Lung microvascular endothelial cell (primary cell): ENCODE data around the gene NTN4. TPM values are rescaled to one million over a fixed set of nuclear protein-coding genes. Genes with fewer than 3 reads are reported as not detected.
"Not testable (repeated sequence)": the region's sequence is repeated elsewhere in the genome, so short reads cannot be mapped to it uniquely, and the experiment has no call there.

Source experiments
- DNase-seq, 2 donors: peaks; one replicate each; pipeline versions ENCODE4 v3.0.0 to v3.0.0-alpha.2; 2010; ENCODE audit warnings: low read depth in 2 of 2
- total RNA-seq: library from RNA; depleted of rRNA; stranded (reverse); fragments of >200 nt; gene quantifications from 2 replicates; pipeline ENCODE4 v1.2.1, GENCODE V29; 2014

NTN4 gene
- total RNA-seq, 1 donor from 2014 or later: 678 TPM

DNA sequence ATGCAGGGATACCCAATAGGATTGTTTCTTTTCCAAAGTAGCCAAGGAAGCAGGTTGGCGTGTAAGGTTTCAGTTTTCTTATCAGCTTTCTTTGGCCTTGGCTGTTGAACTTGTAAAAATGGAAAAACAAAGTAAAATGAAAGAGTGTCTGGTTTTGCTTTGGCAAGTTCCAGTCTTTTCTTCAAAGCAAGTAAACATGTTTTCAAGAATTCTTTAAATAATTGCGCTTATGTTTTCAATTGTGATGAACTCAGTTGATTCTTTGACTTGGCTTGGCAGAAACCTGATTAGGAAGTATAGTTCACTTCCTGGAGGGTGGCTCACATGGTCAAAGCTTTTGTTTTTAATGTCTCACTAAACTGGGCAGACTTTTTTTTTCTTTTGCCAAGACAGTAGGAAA lies 127.0 kb downstream of the NTN4 start:
- peak; percentile 79 to 97 for DNase-seq

DNA sequence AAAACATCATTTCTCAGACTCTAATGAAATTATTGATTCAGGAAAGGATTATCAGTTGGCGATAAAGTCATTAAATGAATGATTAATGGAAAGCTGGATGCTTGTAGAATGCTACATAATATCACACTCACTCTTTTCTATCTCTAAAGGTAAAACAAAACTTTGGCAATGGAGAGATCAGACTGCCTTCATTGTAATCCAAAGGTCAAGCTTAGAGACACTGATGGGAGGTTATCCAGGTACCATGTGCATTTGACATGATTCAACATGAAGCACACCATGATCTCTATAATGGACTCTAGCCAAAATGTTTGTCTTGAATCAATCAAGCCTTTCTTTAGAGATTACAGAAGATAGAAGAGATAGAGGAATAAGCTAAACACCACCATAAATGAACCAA lies 129.2 kb downstream of the NTN4 start:
- DNase-seq: no peak

DNA sequence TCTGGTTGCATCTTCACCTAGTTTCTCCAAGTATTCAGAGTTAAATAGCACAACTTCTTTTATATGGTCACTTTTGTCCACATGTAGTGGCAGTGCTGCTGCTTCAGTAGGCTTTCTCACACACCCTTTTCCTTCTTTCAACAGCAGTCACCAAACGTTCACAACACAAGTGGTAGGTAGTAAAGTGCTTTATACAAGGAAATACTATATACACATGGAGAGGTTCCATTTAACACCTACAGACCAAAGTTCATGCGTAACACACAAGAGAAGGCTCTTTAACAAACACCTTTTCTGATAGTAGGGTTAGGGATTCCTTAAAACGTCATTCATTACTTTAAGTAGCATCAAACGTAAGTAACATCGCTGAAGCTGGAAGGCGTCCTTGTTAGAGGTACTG lies 132.2 kb downstream of the NTN4 start:
- DNase-seq: no peak

DNA sequence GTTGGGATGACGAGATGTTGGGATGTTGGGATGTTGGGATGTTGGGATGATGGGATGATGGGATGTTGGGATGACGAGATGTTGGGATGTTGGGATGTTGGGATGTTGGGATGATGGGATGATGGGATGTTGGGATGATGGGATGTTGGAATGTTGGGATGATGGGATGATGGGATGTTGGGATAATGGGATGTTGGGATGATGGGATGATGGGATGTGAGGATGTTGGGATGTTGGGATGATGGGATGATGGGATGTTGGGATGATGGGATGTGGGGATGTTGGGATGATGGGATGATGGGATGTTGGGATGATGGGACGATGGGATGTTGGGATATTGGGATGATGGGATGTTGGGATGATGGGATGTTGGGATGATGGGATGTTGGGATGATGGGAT lies 135.9 kb downstream of the NTN4 start:
- DNase-seq: not testable (repeated sequence)

DNA sequence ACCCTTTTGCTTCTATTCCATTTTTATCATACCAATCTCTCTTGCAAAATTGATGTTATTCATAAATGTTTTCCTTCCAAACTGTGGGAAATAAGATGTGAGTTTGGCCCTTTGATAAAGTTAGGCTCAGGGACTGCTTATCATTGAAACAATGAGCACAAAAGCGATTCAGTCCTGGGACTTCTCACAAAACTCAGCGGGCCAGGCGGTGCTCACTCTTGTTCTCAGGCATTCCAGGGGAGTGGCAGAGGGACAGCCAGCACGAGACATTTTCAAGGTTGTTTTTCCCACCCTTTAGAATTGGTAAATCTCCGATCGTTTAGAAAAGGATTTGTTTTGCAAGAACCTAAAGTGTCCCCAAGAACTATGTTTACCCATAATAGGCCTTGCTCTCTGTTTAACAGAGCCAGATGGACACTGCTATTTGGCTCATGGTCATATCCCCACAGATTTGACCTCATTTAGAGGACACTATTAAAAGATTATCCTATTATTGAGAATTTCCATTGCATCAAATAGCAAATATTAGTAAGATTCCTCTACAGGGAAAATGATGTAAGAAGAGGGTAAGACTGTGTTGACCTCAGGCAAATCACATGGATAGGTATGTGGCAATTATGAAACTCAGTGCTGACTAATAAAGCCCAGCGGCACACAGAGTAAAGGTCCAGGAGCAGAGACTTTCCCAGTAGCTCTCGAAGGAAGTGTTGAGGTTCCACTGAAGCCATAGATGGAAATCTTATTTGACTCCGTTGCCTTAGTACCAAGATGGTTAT lies 136.6 kb downstream of the NTN4 start:
- peak; percentile 36 to 44 for DNase-seq

DNA sequence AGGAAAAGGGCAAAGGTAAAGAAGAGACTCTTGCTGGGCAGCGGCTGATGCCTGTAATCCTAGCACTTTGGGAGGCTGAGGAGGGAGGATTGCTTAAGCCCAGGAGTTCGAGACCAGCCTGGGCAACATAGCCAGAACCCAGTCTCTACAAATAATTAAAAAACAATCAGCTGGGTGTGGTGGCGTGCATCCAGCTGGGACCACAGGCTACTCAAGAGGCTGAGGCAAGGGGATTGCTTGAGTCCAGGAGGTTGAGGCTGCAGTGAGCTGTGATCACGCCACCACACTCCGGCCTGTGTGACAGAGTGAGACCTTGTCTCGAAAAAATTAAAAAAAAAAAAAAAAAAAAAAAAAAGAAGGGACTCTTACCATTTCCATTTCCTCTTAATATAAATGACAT lies 138.9 kb downstream of the NTN4 start:
- DNase-seq: no peak

DNA sequence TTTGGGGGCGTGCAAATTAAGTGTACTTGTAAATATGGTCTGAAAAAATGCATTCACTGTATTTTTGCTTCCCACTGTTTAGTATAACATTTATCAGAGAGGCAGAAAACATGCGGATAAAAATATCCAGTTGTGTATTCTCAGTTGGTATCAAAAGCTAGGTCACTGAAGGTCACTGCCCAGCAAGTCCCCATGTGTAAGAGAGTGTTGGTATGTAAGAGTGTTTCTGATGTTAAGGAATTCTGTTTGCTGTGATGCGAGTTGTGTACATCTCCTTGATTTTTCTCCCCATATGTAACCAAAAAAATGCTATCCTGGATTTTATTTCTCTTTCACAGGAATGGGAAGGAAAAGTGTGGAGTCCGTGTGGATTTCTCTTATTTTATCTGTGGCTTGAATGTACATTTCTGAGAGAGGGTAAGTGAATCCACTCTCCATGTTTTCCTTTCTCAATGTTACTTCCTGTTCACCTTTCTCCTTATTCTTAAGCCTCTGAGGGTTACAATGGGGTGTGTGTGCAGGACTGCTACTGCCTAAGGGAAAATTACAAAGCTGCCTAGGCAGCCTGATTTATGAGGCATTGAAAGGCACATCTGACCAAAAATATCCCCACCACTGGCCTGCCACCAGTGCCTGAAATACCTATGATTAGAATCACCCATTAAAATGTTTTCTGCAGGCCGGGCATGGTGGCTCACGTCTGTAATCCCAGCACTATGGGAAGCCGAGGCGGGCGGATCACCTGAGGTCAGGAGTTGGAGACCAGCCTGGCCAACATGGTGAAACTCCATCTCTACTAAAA lies 141.4 kb downstream of the NTN4 start:
- DNase-seq: peak in 1 of 2 donors; percentile 47

DNA sequence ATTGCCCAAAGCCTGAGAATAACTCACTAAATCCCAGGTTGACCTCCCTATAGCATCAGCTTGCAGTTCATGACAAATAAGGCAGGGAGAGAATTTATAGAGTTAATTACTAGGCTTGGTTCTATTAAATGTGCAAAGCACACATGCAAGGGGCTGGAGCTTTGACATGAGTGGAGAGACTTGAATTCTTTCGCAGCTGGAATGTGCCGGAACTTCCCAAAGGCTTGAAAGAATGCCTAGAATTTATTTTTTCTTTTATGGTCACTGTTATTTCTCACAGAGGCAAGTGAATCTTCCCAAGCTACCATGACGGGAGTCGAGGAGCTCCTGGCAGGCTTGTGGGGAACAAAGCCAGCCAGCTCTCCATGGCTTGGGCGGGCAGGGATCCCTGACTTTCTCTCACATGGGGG lies 143.8 kb downstream of the NTN4 start:
- DNase-seq: no peak

DNA sequence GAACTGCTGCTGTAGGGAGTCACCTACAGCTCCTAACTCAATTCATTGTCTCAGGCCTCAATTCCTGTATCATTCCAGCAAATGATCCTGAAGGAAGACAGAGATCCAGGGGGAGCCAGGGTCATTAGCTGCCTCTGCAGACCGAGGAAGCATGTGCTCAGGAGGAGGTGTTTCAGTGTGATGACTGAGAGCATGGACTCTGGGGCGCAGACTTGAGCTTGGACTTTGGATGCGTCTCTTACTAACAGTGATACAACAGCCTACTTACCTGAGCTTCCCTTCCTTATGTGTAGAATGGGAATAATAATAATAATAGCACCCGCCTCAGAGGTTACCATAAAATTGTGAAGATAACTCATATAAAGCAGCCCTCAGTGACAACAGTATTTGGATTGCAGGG lies 147.3 kb downstream of the NTN4 start:
- DNase-seq: no peak

DNA sequence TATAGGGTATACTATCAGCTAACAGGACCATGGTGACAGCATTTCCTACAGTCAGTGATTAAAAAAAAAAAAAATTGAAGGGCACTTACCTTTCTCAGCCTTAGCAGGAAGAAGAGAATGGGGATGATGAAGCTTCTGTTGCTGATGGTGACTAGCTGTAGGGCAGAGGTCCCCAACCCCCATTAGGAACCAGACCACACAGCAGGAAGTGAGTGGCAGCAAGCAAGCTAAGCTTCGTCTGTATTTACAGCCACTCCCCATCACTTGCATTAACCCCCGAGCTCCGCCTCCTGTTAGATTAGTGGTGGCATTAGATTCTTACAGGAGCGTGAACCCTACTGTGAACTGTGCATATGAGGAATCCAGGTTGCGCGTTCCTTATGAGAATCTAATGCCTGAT lies 148.0 kb downstream of the NTN4 start:
- DNase-seq: peak in 1 of 2 donors; percentile 40

DNA sequence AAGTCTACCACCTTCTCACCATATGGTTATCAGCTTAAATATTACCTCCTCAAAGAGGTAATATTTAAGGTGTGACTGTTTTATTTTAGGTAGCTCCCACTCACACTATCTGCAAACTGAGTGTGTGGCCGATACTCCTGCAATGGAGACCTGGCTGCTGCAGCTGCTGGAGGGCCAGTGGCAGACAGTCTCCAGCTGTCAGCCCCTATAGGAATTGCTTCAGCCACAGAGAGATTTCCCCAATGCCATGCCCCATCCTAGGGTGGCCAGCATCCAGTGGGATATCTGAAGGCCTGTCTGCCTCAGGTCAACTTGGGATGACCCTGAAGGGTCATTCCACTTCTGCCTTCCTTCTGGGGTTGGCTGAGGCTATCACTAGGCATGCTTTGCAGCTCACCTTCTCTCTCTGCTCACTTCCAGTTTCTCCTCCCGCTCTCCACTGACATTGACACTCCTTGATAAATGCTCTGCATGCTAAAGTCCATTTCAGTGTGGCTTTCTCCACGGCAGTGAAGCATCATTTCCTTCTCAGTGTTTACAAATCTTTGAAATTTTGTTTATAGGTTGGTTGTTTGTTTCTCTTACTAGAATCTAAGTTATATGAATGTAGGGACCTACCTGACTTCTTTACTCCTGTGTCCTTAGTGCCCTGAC lies 149.1 kb downstream of the NTN4 start:
- no peak for DNase-seq

DNA sequence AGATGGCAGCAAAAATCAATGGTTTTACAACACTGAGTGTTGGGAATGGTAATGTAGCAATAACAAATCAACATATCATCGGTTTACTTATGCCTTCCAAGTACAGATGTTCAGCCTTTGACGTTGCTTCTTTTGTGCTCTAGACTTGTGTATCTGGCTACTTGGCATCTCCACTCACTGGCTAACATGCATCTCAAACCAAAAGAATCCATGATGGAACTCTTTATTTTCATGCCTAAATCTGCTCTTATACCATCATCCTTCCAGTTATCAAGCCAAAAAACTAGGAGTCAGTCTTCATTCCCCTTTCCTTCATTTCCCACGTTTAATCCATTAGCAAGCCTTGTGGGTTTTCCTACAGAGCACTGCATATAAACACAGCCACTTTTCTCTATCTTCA lies 150.0 kb downstream of the NTN4 start:
- DNase-seq: no peak

DNA sequence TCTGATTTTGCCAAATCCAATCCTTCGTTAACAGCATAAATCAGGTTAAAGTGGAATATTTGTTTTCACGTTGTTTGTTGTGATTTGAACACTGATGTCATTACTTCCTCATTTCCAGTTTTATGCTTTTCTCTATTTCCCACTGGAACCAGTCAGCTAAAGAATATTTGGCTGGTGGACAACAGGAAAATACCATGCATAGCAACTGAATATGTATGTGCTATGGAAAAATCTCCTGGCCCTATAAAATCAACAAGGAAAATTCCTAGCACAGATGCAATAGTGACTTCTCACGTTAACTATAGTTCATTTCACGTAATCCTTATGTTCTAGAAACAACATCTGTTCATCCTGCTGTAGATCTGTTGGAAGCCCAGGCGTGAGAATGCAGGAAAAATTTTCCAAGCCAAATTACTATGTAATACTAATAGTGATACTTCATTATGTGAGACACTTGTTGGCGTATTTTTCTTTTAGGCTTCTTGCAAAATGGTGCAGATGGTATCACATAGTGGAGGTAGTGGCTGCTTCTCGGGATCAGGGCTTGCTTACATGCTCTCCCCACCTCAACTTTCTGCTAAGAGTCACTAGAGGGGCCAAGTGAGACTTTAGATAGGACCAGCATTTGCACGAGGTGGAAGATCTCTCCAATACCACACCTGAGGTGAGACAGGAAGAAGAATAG lies 153.0 kb downstream of the NTN4 start:
- peak; percentile 99 for DNase-seq

DNA sequence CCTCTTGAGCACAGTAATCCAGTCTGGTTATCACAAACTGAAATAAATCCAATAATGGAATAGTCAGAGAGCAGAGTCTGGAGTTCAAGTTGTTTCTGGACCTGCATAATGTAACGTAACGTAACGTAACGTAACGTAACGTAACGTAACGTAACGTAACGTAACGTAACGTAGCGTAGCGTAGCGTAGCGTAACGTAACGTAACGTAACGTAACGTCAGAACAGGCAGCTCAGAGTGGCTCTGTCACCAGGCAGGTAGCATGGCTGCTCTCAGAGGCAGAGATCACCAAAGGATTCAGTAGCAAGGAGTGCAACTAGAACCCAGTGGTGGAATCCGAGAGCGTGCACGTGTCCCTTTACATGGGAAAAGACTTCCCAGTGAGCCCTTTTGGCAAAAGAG lies 153.6 kb downstream of the NTN4 start:
- DNase-seq: no peak

DNA sequence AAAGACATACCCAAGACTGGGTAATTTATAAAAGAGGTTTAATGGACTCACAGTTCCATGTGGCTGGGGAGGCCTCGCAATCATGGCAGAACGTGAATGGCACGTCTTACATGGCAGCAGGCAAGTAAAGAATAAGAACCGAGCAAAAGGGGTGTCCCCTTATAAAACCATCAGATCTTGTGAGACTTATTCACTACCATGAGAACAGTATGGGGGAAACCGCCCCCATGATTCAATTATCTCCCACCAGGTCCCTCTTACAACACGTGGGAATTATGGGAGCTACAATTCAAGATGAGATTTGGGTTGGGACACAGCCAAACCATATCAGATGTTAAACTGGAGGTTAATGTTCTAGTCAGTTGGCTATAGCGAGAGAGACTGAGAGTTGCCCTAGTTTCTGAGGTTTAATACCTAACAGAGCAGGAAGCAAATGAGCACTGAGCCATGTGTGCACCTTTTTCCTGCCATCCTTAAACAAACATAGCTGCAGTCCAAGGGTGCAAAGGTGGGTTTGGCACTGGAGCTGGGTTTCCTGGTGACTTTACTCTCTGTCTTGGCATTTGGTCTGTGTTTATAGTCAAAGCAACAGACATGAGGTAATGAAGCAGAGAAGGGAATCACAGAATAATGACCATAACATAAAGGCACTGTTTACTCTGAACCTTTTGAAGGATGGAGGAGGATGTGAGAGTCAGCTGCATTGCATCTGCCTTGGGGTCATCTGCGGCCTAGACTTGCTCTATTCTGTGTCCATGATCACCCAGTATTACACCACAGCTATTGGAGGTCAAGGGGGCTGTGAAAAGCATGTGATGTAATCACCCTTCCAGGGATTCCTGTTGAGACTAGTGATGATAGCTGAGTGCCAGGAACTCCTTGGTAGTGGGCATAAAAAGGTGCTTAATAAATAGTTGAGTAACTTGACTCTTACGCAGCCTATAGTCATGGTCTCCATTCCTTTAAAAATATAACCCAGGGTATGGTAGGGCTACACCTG lies 155.6 kb downstream of the NTN4 start:
- peak; percentile 99 to 100 for DNase-seq

DNA sequence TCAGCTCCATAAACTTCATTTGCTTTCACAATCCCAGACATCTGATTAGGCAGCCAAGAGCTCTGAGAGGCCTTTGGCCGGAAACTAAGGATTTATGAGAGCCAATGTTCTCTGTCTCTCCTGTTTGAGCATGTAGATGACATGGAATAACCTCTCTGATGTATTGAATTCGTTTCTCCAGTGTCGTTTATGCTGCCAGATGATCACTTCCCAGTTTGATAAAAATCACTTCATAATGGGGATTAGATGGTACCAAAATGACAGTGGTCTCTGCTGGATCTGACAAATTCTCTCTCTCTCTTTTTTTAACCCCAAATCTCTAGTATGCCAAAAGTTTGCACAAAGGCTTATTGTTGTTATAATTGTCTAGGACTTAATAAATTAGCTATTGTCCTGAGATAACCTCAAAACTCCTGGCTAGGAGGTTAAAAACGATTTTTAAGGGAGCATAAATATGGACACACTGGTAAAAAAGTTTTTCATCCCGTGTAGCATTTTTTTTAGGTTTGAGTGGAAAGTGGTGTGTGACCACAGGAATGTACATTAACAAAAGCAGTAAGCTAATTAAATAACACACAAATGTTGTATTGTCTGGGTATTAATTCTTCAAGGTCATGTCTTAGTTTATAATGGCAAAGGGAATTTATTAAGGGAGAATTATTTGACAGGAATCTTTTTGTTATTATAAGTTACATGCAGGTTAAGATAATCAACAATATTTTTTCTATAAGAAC lies 156.7 kb downstream of the NTN4 start:
- DNase-seq: peak; percentile 77 to 85

DNA sequence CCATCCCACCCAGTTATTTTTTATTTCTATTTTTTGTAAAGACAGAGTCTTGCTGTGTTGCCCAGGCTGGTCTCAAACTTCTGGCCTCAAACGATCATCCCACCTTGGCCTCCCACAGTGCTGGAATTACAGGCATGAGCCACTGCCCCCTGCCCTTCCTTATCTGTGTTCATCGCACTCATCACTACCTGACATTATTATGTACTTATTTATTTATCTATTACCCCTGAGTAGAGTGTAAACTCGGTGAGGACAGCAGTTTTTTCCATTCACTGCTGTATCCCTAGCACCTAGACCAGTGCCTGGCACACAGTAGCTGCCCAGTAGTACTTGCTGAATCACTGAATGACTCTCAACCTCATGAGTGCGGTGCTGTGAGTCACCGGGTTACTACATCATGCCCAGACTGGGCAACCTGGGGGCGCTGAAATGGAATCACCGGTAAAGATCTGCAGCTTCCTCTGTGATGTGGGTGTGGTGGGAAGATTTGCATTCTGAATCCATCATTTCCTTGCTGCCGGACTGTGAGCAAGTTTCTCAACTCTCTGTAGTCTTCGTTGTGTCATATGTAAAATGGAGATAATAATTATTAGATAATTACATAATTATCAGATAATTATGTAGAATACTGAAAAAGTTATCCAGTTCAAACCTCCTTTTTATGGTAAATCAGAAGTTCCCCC lies 157.4 kb downstream of the NTN4 start:
- peak; percentile 88 to 98 for DNase-seq

DNA sequence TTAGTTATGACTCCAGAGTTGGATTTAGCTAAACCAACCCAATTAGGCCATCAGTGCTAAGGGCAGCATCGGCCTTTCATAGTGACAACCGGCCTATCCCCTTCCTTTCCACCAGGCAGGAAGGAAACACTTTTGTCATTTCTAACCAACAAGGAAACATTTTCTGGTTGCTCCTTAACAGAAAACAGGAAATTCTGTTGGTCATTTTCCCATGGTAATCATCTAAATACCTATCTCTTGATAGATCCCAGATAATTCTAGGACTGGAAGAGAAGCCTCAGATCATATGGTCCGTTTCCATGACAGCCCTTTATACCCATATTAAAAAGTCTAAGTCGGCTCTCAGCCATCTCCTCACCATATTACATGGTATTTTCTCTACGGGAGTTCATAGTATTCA lies 160.1 kb downstream of the NTN4 start:
- peak; percentile 92 to 93 for DNase-seq

DNA sequence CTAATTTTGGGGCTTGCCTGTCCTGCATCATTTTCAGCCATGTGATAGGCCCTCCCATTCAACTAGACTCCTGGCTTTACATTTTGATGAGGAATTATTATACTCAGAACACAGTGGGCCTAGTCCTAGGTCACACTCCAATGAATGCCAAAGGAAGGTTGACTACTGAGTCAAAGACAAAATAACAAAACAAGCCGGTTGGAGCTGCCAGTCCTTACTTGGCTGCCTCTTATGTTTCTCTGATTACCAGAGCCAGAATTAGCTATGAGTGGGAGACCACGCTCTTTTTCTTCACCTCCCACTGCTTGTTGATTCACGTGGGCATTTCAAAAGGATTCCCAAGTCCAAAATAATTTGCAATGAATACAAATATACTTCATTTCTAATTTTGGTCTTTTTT lies 161.2 kb downstream of the NTN4 start:
- DNase-seq: no peak
